K562 (cell line): ENCODE measurements around the gene B9D2. TPM values are rescaled to one million over a fixed set of nuclear protein-coding genes. Genes with fewer than 3 reads are reported as not detected.
A peak's percentile ranks its signal among the peaks of the same experiment; 100 is the strongest.

Source experiments
- ARHGAP35 ChIP-seq: fragments of 450-650 bp; IDR thresholded peaks from 2 replicates; pipeline ENCODE4 v1.6.1; 2018; ENCODE audit not compliant: partially characterized antibody
- CBFA2T3 ChIP-seq: fragments of 450-650 bp; IDR thresholded peaks from 2 replicates; pipeline ENCODE4 v1.6.1; 2017
- CBX3 ChIP-seq, 2 experiments: IDR thresholded peaks; 1 replicate in 1 of 2; 2 replicates in 1 of 2; pipeline ENCODE4 v1.6.1; 2012; ENCODE audit warnings: inconsistent platforms in 2 of 2, low read length in 2 of 2, borderline replicate concordance in 1 of 2, control low read depth in 1 of 2
- CBX8 ChIP-seq: fragments of 200-600 bp; sonication (generic); IDR thresholded peaks from 2 replicates; pipeline ENCODE4 v1.6.1; 2012; ENCODE audit warnings: borderline replicate concordance, mixed run types, low read depth, mild to moderate bottlenecking, moderate library complexity, mixed read lengths, low read length, control low read depth, inconsistent platforms; ENCODE audit not compliant: poor library complexity, severe bottlenecking; ENCODE audit errors: extremely low read depth
- CHD1 ChIP-seq: fragments of 200-600 bp; sonication (generic); IDR thresholded peaks from one replicate; pipeline ENCODE4 v1.6.1; 2012; ENCODE audit warnings: mild to moderate bottlenecking, moderate library complexity, low read length, inconsistent platforms
- CREM ChIP-seq: IDR thresholded peaks from 2 replicates; pipeline ENCODE4 v1.6.1; 2014; ENCODE audit warnings: antibody characterized with exemption, low read depth
- DACH1 ChIP-seq: fragments of 450-650 bp; IDR thresholded peaks from 2 replicates; pipeline ENCODE4 v1.6.1; 2018; ENCODE audit not compliant: partially characterized antibody
- IFI16 ChIP-seq: fragments of 250-450 bp; sonication (Bioruptor Pico); IDR thresholded peaks from 2 replicates; pipeline ENCODE4 v2.1.2; 2022; ENCODE audit warnings: mild to moderate bottlenecking, inconsistent platforms
- KLF1 ChIP-seq: fragments of 450-650 bp; IDR thresholded peaks from 2 replicates; pipeline ENCODE4 v1.6.1; 2016; ENCODE audit warnings: missing genetic modification characterization, missing compliant biosample characterization
- MXI1 ChIP-seq: IDR thresholded peaks from 2 replicates; pipeline ENCODE4 v1.6.1; 2011; ENCODE audit warnings: low read depth, mild to moderate bottlenecking, improper control_type of control experiment, low read length
- NR4A1 ChIP-seq, 2 experiments: fragments of 250-450 bp in 1 of 2; fragments of 450-650 bp in 1 of 2; sonication (Bioruptor Pico) in 1 of 2; IDR thresholded peaks; 2 replicates each; pipeline versions ENCODE4 v1.4.0 to v1.6.1; 2016 to 2020; ENCODE audit warnings: mild to moderate bottlenecking in 2 of 2, missing compliant biosample characterization in 1 of 2, missing genetic modification characterization in 1 of 2, moderate library complexity in 1 of 2
- SAP30 ChIP-seq: fragments of 200-600 bp; sonication (generic); IDR thresholded peaks from 2 replicates; pipeline ENCODE4 v1.6.1; 2012; ENCODE audit warnings: borderline replicate concordance, low read depth, mild to moderate bottlenecking, moderate library complexity, low read length, control low read depth, inconsistent platforms; ENCODE audit not compliant: insufficient read depth, poor library complexity, severe bottlenecking
- SIX5 ChIP-seq, 2 experiments: IDR thresholded peaks; 2 replicates each; pipeline ENCODE4 v1.6.1; 2011; ENCODE audit warnings: low read length in 2 of 2, borderline replicate concordance in 1 of 2, low read depth in 1 of 2, mild to moderate bottlenecking in 1 of 2, moderate library complexity in 1 of 2; ENCODE audit not compliant: insufficient read depth in 1 of 2
- SOX6 ChIP-seq: fragments of 450-650 bp; IDR thresholded peaks from 2 replicates; pipeline ENCODE4 v1.6.1; 2014; ENCODE audit warnings: mild to moderate bottlenecking
- THRAP3 ChIP-seq: fragments of 450-650 bp; IDR thresholded peaks from 2 replicates; pipeline ENCODE4 v1.6.1; 2016; ENCODE audit warnings: mild to moderate bottlenecking, inconsistent platforms, borderline replicate concordance
- ZNF212 ChIP-seq: fragments of 450-650 bp; formaldehyde crosslinking; IDR thresholded peaks from 2 replicates; pipeline ENCODE4 v1.4.0; 2020; ENCODE audit warnings: mild to moderate bottlenecking
- ZNF551 ChIP-seq: fragments of 250-450 bp; sonication (Bioruptor Pico); IDR thresholded peaks from 2 replicates; pipeline ENCODE4 v1.5.0; 2021; ENCODE audit warnings: mild to moderate bottlenecking, moderate library complexity
- ZNF589 ChIP-seq: fragments of 200-800 bp; sonication (Bioruptor generic); IDR thresholded peaks from 2 replicates; pipeline ENCODE4 v1.6.1; 2016; ENCODE audit warnings: low read depth, missing genetic modification characterization, missing compliant biosample characterization
- ZNF75A ChIP-seq: fragments of 450-650 bp; formaldehyde crosslinking; IDR thresholded peaks from 2 replicates; pipeline ENCODE4 v1.4.0; 2020; ENCODE audit warnings: mild to moderate bottlenecking
- polyA plus RNA-seq, 8 experiments: library from polyadenylated mRNA; depleted of rRNA in 4 of 8; stranded (reverse) in 5 of 8; unstranded in 3 of 8; fragments of >200 nt; fragmentation: Nextera tagmentation in 2 of 8; fragmentation: Illumina TruSeq in 1 of 8; extraction: Ambion mirVana in 2 of 8; extraction: Trizol in 1 of 8; gene quantifications; 2 replicates each; pipeline versions ENCODE4 v1.2.1 to v1.2.3, GENCODE V29; 2011 to 2014; ENCODE audit warnings: inconsistent platforms in 1 of 8, missing spikeins in 1 of 8
- total RNA-seq, 7 experiments: library from RNA; depleted of rRNA in 6 of 7; stranded (reverse); fragments of >200 nt in 6 of 7; fragmentation: Illumina TruSeq in 2 of 7; extraction: Trizol in 2 of 7; gene quantifications; 2 replicates each; pipeline versions ENCODE4 v1.2.1 to v1.2.3, GENCODE V29; 2011 to 2021; ENCODE audit warnings: low replicate concordance in 1 of 7
- TF ChIP-seq, protein P1 (sequence below): fragments of 450-650 bp; formaldehyde crosslinking; IDR thresholded peaks from 2 replicates; pipeline ENCODE4 v1.4.0; 2020; ENCODE audit warnings: mild to moderate bottlenecking, mixed read lengths
- TF ChIP-seq, protein P2 (sequence below): fragments of 250-450 bp; sonication (Bioruptor Pico); IDR thresholded peaks from 2 replicates; pipeline ENCODE4 v1.5.0; 2021; ENCODE audit warnings: mild to moderate bottlenecking, borderline replicate concordance
- TF ChIP-seq, protein P3 (sequence below): fragments of 450-650 bp; formaldehyde crosslinking; conservative IDR thresholded peaks from 2 replicates; pipeline ENCODE4 v1.4.0; 2022; ENCODE audit warnings: mild to moderate bottlenecking, missing genetic modification characterization

The B9D2 gene
- total and polyA plus RNA-seq, 9 of the 15 experiments (the other 6 are each of a cell fraction or from before 2014, with no cell fraction given): 0.83 to 6.9 (median 2.8) TPM

DNA sequence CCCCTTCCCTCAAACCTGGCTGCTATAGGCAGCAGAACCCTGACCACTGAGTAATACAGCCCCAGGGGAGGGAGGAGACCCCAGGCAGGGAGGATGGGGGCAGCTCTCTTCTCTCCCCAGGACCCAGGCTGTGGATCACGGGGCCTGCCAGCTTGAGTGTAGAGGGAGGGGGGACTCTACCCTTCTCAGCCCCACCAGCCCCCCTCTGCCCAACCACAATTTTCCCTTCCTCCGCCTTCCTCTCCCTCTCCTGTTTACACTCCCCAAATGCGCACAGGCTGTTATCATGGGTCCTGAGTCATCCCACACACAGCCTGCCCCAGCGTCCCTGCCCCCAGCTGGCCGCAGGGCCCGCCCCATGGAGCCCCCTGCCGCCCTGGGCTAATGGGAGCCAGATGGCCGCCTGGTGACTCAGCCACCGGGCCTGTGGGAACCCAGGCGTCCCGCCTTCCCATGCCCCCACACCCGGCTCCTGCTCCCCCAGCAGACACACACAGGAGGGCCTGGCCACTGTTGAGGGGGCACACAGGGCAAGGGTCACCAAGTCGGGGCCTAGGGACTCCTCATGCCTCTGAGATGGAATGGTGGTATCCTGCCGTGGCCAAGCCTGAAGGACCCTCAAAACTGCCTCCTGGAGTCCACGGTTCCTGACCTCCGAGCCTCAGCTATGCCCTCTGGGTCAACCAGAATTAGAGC lies 40.4 kb downstream of the B9D2 start (continued):
- peak in 1 of 2 experiments; percentile 49; a peak in 1 of 3 replicates for TF ChIP-seq CBX3 (IDR thresholded peaks at IDR 0.05; ENCODE audit: borderline replicate concordance in 1 of 2, low read length in 2 of 2)
- peak; percentile 97 for TF ChIP-seq DACH1
- no peak for TF ChIP-seq CHD1
- TF ChIP-seq, protein P1, sequence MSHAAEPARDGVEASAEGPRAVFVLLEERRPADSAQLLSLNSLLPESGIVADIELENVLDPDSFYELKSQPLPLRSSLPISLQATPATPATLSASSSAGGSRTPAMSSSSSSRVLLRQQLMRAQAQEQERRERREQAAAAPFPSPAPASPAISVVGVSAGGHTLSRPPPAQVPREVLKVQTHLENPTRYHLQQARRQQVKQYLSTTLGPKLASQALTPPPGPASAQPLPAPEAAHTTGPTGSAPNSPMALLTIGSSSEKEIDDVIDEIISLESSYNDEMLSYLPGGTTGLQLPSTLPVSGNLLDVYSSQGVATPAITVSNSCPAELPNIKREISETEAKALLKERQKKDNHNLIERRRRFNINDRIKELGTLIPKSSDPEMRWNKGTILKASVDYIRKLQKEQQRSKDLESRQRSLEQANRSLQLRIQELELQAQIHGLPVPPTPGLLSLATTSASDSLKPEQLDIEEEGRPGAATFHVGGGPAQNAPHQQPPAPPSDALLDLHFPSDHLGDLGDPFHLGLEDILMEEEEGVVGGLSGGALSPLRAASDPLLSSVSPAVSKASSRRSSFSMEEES (CRISPR knock-in tag): no peak; the same call in 1 of the 2 replicates
- peak; percentile 88; the same call in 1 of the 2 replicates for TF ChIP-seq ZNF589 (CRISPR knock-in tag)
- peak; percentile 83 for TF ChIP-seq CREM
- TF ChIP-seq ARHGAP35: no peak
- TF ChIP-seq ZNF551 (CRISPR knock-in tag): no peak
- no peak for TF ChIP-seq SIX5 (IDR thresholded peaks at IDR 0.05; ENCODE audit: borderline replicate concordance in 1 of 2, insufficient read depth in 1 of 2, low read depth in 1 of 2, low read length in 2 of 2)
- 0 out of 2 replicates have a peak, but pooled peaks have one; percentile 13 for TF ChIP-seq MXI1
- no peak for TF ChIP-seq CBX8
- TF ChIP-seq, protein P2, sequence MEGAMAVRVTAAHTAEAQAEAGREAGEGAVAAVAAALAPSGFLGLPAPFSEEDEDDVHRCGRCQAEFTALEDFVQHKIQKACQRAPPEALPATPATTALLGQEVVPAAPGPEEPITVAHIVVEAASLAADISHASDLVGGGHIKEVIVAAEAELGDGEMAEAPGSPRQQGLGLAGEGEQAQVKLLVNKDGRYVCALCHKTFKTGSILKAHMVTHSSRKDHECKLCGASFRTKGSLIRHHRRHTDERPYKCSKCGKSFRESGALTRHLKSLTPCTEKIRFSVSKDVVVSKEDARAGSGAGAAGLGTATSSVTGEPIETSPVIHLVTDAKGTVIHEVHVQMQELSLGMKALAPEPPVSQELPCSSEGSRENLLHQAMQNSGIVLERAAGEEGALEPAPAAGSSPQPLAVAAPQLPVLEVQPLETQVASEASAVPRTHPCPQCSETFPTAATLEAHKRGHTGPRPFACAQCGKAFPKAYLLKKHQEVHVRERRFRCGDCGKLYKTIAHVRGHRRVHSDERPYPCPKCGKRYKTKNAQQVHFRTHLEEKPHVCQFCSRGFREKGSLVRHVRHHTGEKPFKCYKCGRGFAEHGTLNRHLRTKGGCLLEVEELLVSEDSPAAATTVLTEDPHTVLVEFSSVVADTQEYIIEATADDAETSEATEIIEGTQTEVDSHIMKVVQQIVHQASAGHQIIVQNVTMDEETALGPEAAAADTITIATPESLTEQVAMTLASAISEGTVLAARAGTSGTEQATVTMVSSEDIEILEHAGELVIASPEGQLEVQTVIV (CRISPR knock-in tag): no peak
- TF ChIP-seq SAP30: no peak
- TF ChIP-seq THRAP3: no peak
- peak; percentile 90 for TF ChIP-seq CBFA2T3
- TF ChIP-seq NR4A1 (CRISPR knock-in tag; IDR thresholded peaks at IDR 0.05): peak; percentile 15; the same call in 1 of the 2 replicates
- TF ChIP-seq NR4A1 (tag; IDR thresholded peaks at IDR 0.05): no peak
- TF ChIP-seq SOX6: peak; percentile 74
- TF ChIP-seq ZNF212: no peak
- TF ChIP-seq, protein P3, sequence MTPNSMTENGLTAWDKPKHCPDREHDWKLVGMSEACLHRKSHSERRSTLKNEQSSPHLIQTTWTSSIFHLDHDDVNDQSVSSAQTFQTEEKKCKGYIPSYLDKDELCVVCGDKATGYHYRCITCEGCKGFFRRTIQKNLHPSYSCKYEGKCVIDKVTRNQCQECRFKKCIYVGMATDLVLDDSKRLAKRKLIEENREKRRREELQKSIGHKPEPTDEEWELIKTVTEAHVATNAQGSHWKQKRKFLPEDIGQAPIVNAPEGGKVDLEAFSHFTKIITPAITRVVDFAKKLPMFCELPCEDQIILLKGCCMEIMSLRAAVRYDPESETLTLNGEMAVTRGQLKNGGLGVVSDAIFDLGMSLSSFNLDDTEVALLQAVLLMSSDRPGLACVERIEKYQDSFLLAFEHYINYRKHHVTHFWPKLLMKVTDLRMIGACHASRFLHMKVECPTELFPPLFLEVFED (CRISPR knock-in tag): no peak
- no peak for TF ChIP-seq IFI16 (CRISPR knock-in tag)
- TF ChIP-seq KLF1 (tag): no peak
- TF ChIP-seq ZNF75A: no peak
